Esophagus squamous epithelium (tissue), 5 donors: Measurements from ENCODE around the gene PRAMEF11. TPM values are rescaled to one million over a fixed set of nuclear protein-coding genes. Genes with fewer than 3 reads are reported as not detected.

ENCODE experiments used
- DNase-seq: peaks from one replicate; lab custom pipeline; 2025; lab: John Stamatoyannopoulos, UW
- H3K27ac ChIP-seq, 4 donors: fragments of 200-600 bp; sonication (generic); one replicate each; pipeline ENCODE4 v1.5.1; 2016 to 2019; ENCODE audit warnings: mild to moderate bottlenecking in 1 of 4
- H3K27me3 ChIP-seq, 4 donors: fragments of 200-600 bp; sonication (generic); 1 replicate in 3 of 4; 2 replicates in 1 of 4; pipeline versions ENCODE4 v1.5.1 to v1.6.0; 2017 to 2021; ENCODE audit warnings: antibody characterized with exemption in 1 of 4
- H3K36me3 ChIP-seq, 3 donors: fragments of 200-600 bp; sonication (generic); one replicate each; pipeline ENCODE4 v1.5.1; 2016 to 2019
- H3K4me1 ChIP-seq, 3 donors: fragments of 200-600 bp; sonication (generic); one replicate each; pipeline ENCODE4 v1.5.1; 2017 to 2019
- H3K4me3 ChIP-seq, 4 donors: fragments of 200-600 bp; sonication (generic); 1 replicate in 3 of 4; 2 replicates in 1 of 4; pipeline ENCODE4 v1.5.1; 2016 to 2019; ENCODE audit warnings: mild to moderate bottlenecking in 2 of 4, moderate library complexity in 1 of 4
- H3K9me3 ChIP-seq, 3 donors: fragments of 200-600 bp; sonication (generic); one replicate each; pipeline ENCODE4 v1.5.1; 2016 to 2019
- CTCF ChIP-seq, 6 experiments: fragments of 450-650 bp in 4 of 6; fragments of 200-600 bp in 2 of 6; sonication (generic) in 2 of 6; IDR thresholded peaks; one replicate each; pipeline ENCODE4 v1.5.1; 2016 to 2019; ENCODE audit warnings: antibody characterized with exemption in 6 of 6, mild to moderate bottlenecking in 4 of 6, moderate library complexity in 4 of 6
- POLR2A ChIP-seq, 4 donors: fragments of 450-650 bp; IDR thresholded peaks; one replicate each; pipeline ENCODE4 v1.6.1; 2017; ENCODE audit warnings: antibody characterized with exemption in 4 of 4, mild to moderate bottlenecking in 4 of 4, moderate library complexity in 3 of 4
- WGBS, 2 donors: methylation state at CpG; one replicate each; pipeline ENCODE4 v1.1.5; 2018; 5-methylcytosine and 5-hydroxymethylcytosine counted together
- intact Hi-C: fragments of 100-400 bp; cut with DNase I; formaldehyde crosslinking; loops from one replicate; pipeline ENCODE4 v1.15.0; 2022
- total RNA-seq, 4 donors: library from RNA; depleted of rRNA; stranded (reverse); fragments of >200 nt; gene quantifications; one replicate each; pipeline ENCODE4 v1.1.0, GENCODE V29; 2016
- donor health status: DM: yes; HTN: yes; CAD: no.

The PRAMEF11 gene
- total RNA-seq, 4 donors from 2014 or later, result not detected

GRCh38 chr1:12811409-12811784, 19.8 kb downstream of the PRAMEF11 start:
- Histone ChIP-seq H3K27me3 (peaks cover 0 to 18% (median 0%) of the 10 kb centered on the region in 4 donors), H3K27ac (no peak overlapping the region), H3K4me3 (no peak overlapping the region), H3K36me3 (no peaks in the 10 kb centered on the region), H3K9me3 (no peaks in the 10 kb centered on the region), H3K4me1 (no peaks in the 10 kb centered on the region)
- no peak for DNase-seq
- 42 to 51% methylated on average over 2 of the region's 2 CpGs for WGBS, 2 donors
- intact Hi-C loops, result no loop called here
- no peak for TF ChIP-seq CTCF (IDR thresholded peaks at IDR 0.05)
- no peak for TF ChIP-seq POLR2A (IDR thresholded peaks at IDR 0.05)

GRCh38 chr1:12810691-12811408, 20.4 kb downstream of the PRAMEF11 start:
- Histone ChIP-seq H3K9me3 (no peaks in the 10 kb centered on the region), H3K36me3 (no peaks in the 10 kb centered on the region), H3K27me3 (peaks cover 0 to 19% (median 0%) of the 10 kb centered on the region in 4 donors), H3K4me3 (no peak overlapping the region), H3K27ac (no peak overlapping the region), H3K4me1 (no peaks in the 10 kb centered on the region)
- intact Hi-C loops, result no loop called here
- WGBS, 2 donors, result 20 to 62% methylated on average over 1 to 3 of the region's 5 CpGs
- no peak for DNase-seq
- no peak for TF ChIP-seq POLR2A (IDR thresholded peaks at IDR 0.05)
- no peak for TF ChIP-seq CTCF (IDR thresholded peaks at IDR 0.05)

GRCh38 chr1:12809933-12810332, 21.3 kb downstream of the PRAMEF11 start:
- WGBS, 2 donors, result 67% methylated on average over 1 of the region's 1 CpG; no CpG with 5 or more reads in 1 of the 2 donors
- no peak for DNase-seq
- Histone ChIP-seq H3K27me3 (peaks cover 0 to 19% (median 0%) of the 10 kb centered on the region in 4 donors), H3K27ac (no peak overlapping the region), H3K36me3 (no peaks in the 10 kb centered on the region), H3K9me3 (no peaks in the 10 kb centered on the region), H3K4me1 (no peaks in the 10 kb centered on the region), H3K4me3 (no peak overlapping the region)
- intact Hi-C loops, result no loop called here
- TF ChIP-seq POLR2A (IDR thresholded peaks at IDR 0.05), result no peak
- TF ChIP-seq CTCF (IDR thresholded peaks at IDR 0.05), result no peak

- WGBS, 2 donors, result 49 to 65% methylated on average over 2 of the region's 2 CpGs
- intact Hi-C loops, result no loop called here
Measured at GRCh38 chr1:12799730-12800129, 31.5 kb downstream of the PRAMEF11 start.

More at GRCh38 chr1:12799730-12800129, 31.5 kb downstream of the PRAMEF11 start:
- Histone ChIP-seq H3K4me3 (no peak overlapping the region), H3K27ac (no peak overlapping the region), H3K9me3 (no peaks in the 10 kb centered on the region), H3K27me3 (no peaks in the 10 kb centered on the region), H3K4me1 (no peaks in the 10 kb centered on the region), H3K36me3 (no peaks in the 10 kb centered on the region)
- no peak for TF ChIP-seq POLR2A (IDR thresholded peaks at IDR 0.05)
- TF ChIP-seq CTCF (IDR thresholded peaks at IDR 0.05), result no peak
- DNase-seq, result no peak
